ENCODE measurements around the gene KRT85.
A peak's percentile ranks its signal among the peaks of the same experiment; 100 is the strongest.
"Not testable (repeated sequence)": the region's sequence is repeated elsewhere in the genome, so short reads cannot be mapped to it uniquely, and the experiment has no call there.

KRT85 gene

DNA sequence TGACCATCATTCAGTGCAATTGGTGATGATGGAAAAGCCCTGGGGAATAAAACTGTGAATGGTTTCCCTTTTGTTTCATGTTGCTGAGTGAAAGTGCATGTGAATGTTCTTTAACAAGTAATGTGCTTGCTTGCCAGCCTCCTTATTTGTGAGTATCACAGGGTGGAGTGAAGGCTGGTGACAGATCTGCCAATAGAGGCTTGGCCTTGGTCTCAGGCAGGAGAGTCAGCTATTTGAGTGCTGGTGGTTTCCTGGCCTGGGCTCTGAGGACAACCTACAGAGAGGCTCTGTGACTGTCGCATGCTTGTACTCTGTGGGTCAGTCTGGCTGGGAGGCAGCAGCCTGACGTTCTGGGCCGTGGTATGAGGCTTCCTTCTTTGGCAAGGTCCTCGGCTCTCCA, 20.7 kb downstream of the KRT85 start:
- DNase-seq = no peak

DNA sequence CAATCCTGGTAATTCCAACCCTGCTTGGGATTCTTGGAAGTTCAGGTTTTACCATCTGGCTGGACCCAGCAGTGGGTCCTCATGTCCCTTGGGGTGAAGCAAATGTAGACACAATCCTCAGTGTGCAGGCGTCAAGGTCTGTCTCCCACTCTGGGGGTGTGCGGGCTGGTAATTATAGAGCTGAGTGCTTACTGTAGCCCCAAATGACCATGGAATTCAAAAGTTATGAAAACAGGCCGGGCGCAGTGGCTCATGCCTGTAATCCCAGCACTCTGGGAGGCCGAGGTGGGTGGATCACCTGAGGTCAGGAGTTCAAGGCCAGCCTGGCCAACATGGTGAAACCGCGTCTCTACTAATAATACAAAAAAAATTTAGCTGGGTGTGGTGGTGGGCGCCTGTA, 22.2 kb downstream of the KRT85 start:
- DNase-seq = not testable (repeated sequence)

DNA sequence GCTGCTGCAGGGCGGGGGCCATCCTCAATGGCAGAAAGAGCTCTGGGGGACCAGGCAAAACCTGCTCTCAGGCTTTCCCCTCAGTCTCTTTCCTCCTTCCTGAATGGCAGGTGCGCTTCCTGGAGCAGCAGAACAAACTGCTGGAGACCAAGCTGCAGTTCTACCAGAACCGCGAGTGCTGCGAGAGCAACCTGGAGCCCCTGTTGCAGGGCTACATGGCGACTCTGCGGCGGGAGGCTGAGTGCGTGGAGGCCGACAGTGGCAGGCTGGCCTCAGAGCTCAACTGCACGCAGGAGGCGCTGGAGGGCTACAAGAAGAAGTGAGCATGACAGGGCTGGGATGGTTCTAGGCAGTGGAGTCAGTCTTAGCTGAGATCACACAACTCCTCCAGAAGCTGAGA, 23.2 kb downstream of the KRT85 start:
- DNase-seq = no peak

DNA sequence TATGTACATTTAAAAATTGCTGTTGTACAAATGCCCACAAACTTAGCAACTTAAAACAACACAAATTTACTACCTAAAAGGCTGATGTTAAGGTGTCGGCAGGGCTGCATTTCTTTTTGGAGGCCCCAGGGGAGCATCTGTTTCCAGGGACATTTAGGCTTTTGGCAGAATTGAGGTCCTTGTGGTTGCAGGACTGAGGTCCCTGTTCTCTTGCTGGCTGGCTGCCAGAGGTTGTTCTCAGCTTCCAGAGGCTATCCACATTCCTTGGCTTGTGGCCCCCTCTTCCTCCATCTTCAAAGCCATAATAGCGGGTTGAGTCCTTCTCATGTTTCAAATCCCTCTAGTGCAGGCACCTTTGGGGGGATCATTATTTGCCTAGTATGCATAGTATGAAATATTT, 23.7 kb downstream of the KRT85 start:
- no peak for DNase-seq

DNA sequence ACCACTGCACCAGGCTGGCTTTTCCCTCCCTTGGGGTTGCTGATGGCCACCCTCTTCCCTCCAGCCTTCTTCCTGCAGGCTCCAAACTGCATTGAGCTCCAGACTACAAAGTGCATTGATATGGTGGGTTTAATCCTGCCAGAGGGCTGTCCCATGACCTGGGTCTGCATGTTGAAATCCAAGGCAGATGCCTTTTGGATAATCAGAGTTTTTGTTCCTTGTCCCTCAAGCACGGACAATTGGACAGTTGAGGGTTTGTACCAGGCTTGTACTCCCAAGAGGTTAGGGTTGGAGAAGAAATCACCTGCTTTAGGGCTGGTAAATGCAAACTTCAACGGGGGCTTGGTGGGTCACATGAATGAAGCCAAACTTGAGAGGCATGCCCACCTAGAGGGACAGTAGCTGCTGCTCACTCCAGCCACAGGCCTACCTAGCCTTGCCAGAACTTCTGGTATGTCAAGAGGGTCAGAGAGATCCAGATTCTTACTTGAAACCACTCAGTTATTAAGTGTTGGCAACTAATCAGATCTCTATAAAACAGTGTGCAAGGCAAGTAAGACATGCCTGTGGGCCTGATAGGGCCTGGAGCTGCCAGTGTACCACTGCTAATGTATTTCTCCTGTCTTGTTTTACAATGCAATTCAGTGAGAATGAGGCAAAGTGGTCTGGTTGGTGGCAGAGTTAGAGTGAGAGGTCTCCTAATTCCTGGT, 24.3 kb downstream of the KRT85 start:
- DNase-seq = no peak

DNA sequence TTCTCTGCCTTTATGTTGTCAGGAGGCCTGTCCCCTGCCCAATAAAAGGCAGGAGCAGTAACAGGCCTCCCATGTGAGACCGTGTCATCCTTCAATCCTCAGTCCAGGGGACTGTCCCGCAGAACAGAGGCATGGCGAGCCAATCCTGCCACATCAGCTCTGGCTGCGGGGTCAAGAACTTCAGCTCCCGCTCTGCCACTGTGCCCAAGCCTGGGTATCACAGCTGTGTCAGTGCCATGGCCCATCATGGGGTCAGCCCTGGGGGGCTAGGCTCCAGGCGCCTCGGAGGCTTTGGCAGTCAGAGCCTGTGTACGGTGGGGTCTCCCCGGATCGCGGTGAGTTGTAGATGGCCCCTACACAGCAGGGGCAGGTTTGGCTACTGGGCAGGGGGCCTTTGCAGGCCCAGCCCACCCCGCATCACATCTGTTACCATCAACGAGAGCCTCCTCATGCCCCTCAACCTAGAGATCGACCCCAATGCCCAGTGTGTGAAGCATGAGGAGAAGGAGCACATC, 26.2 kb downstream of the KRT85 start:
- no peak for DNase-seq

DNA sequence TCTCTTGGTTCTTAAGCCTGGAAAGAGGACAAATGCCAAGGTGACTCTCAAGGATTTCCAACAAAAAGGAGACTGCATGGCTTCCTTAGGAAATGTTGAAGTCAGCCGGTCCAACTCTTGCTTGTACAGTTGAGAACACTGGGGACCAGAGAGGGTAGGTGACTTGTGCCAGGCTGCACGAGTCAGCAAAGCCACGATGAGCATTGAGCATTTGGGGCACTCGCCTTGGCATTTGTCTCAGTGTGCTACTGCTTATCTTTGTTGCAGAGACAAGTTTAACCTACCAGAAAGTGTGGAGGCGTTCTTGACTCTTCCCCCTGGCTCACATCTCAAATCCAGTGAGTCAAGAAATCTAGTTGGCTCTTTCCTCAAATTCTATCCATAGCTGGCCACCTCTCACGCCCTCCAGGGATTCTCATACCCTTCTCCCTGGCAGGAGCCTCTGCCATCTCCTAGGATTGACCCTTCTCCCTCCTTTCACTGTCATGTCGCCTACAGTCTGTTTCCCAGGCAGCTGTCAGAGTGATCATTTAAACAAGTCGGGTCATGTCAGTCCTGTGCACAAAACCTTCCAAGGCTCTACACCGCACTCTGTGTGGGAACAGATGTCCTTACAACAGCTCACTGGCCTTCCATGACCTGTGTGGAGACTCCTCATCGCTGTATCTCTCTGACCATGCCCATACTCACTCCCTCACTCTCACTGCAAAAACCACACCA, 28.9 kb downstream of the KRT85 start:
- no peak for DNase-seq

DNA sequence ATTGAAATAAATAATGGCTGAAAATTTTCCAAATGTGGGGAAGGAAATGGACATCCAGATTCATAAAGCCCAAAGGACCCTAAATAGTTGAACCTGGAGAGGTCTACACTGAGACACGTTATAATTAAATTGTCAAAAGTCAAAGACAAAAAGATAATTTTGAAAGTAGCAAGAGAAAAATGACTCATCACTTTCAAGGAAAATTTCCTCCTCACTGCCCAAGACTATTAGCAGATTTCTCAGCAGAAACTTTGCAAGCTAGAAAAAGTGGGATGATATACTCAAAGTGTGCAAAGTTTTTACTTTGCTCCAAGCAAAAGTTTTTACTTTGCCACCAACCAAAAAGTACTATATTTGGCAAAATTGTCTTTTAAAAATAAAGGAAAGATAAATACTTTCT, 30.2 kb downstream of the KRT85 start:
- DNase-seq = no peak

DNA sequence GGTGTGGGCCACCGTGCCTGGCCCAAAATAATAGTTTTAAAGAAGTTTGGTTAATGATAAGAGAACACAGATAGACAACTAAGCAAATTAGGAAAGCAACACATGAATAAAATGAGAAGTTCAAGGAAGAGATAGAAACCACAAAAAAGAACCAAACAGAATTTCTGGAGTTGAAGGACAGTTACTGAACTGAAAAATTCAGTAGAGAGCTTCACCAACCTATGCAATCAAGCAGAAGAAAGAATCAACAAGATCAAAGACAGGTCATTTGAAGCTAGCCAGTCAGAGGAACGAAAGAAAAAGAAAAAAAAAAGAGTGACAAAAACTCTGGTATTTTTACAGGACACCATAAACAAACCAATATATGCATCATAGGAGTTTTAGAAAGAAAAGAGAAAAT, 30.6 kb downstream of the KRT85 start:
- no peak for DNase-seq

DNA sequence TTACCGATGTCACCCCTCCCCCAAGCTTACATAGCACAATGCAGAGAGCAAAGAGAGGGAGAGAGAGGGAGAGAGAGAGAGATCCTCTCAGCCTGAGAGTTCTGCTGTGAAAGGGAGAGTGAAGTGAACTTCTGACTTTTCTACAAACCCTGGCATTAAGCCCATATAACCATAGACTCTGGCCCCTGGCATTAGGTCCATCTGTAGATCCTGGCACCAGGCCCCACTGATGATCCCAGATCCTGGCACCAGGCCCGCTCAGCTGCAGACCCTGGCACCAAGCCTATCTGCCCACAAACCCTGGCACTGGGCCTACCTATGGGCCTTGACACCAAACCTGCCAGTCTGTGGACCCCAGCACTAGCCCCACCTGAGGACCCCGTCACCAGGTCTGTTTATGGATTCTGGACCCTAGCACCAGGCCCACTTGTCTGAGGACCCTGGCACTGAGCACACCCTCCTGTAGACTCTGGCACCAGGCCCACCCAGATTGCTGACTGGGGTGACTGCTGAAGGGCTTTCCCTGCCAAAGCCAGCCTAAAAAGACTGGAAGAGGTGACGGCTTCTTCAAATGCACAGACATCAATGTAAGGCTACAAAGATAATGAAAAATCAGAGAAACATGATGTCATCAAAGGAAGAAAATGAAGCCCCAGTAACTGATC, 31.6 kb downstream of the KRT85 start:
- no peak for DNase-seq

DNA sequence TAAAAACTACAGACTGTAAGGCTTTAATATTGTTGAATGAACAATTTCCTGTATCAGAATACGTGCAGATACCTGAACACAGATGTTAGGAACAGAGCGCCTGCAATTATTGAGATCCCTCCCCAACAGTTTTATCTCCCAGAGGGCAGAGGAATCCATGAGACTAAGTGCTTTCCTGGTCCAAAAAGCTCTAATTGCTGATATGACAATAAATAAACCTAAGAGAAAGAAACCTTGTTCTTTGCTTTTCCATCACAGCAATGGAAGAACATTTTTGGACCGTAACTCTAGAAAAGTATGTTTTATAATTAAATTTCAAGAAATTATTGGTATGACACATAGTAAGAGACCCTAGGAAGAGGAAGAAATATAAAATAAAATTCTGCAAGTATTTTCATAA, 33.1 kb downstream of the KRT85 start:
- DNase-seq = no peak

DNA sequence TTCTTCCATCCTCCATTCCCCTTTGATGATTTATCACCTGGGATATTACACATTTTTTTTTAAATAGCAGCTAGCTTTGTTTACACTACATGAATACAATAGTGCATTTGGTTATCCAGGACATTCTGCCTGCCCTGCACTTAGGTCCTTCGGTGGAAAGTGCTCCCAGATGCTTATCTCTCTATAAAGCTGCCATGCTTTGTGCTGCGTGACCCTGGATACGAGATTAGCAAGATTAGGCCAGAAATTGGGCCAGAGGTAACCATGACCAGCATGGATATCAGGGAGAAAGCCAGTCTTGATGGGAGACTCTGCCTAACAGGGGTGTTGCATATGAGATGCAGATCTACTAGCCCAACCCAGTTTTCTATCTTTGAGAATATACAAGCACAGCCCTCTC, 34.0 kb downstream of the KRT85 start:
- DNase-seq = no peak

DNA sequence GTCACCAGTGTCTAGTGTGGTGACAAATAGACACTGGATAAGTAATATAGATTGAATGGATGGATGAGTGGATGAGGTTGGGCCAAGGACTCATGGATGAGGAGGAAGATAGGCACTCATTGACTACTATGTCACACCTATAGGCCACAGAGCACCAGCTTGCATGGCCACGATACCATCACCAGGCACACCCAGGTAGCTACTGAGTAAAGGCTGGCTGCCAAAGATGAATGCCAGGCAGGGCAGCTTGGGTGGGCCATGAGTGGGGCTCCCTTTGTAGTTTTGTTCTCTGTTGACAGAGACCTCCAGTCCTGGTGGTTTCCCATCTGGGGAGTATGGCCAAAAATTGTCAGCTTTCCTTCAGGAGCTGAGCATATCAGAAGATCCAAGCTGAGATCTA, 34.9 kb downstream of the KRT85 start:
- DNase-seq = no peak

DNA sequence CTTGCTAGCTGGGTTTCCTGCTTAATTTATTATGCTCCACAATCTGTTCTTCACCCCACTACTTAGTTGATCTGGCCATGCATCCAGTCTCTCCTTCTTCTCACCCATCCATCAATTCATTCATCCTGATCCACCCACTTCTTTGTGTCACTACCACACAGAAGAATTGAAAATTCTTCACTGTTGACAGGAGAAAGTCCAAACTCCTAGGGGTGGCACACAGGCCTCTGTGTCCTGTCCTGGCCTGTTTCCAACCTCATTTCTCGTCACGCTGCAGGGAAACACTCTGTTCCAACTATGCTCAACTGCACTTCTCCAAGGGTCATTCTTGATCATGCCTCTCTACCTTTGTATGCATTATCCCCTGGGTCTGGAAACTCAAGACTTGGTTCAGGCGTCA, 35.4 kb downstream of the KRT85 start:
- DNase-seq = no peak

DNA sequence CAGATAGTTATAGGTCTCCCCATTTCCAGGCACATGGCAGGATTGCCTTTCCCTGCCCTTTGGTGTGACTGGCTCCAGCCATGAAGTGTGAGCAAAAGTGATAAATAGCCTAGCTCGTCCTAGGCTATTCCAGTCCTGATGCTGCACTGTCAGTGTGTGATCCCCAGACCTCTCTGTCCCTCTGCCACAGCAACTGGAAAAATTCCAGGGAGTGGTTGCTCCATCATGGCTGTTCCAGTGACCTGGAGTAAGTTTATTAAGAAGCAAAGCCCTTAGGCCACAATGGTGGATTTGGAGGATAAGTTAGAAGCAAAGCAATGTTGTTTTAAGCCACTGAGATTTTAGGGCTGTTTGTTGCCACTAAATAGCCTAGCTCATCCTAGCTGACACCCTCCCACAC, 36.2 kb downstream of the KRT85 start:
- no peak for DNase-seq

DNA sequence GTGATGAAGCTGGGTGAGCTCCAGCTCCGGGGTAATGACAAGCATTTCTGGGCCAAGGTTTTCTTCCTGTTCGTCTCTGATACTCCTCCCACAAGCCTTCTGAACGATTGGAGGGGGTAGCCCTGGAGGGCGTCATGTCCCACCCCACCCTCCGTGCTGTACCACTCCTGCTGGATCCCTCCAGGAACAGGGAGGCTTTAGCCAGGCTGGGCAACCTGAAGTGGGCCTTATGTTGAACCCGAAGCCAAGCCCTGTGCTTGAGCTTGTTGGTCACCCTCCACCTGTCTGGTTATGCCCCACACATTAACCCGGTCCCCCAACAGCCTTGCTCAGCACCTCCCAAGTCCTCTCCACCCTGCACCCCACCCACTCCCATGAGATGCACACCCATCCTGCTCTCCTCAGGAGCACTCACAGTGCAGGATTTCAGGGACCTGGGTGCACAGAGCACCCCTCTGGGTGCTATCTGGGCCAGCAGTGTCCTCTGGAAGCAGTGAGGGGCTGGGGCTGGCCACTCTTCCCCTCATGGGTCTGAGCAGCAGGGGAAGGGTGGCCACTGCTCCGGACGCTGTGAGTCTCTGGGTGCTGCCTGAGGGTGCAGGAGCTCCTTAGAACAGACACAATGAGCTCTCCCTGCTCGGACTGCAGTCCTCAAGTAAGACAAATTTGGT, 39.3 kb downstream of the KRT85 start:
- DNase-seq = no peak

DNA sequence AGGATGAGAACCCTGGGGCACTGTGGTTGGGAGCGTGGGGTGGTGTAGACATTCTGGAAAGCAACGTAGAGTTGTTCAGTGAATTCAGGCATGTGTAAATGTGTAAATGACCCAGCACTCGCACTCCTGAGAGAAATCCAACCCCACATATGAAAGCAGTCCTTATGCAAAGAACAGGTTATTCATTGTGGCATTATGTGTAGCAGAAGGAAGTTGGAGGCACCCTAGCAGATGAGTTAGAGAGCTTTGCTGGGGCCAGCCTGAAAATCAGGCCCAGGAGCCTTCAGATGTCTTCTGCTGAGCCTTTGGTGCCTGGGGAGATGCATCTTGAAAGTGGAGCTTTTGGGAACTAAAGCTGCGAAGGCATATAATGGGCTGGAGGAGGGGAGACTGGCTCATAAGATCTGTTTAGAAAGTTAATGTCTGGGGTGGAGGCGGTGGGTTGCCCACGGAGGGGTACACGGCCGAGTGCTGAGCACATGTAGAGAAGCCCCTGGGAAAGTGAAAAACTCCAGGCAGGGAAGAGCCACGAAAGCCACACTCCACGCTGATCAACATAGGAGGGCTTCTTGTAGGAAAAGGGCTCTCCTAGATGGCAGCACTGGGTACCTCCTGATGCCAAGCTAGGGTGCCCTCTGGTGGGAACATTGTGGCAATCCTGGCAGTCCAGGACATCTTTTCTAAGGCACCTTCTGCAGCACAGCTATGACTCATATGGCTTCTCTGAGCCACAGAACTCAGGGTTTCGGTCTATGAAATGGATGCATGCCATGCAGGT, 40.0 kb downstream of the KRT85 start:
- peak; percentile 22 for DNase-seq

DNA sequence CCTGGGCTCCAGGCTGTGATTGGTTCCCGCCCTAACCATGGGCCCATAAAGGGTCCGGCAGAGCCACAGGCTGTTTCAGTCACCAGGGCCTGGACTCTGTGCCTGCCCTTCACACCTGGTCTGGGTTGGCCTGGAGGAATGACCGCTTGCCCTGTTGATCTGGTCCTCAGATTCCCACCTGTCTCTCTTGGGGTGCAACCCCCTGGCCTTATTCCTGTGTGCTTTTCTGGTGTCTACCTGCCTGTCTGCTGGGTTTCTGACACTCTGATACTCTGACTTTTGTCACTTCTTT, 43.2 kb downstream of the KRT85 start:
- no peak for DNase-seq

DNA sequence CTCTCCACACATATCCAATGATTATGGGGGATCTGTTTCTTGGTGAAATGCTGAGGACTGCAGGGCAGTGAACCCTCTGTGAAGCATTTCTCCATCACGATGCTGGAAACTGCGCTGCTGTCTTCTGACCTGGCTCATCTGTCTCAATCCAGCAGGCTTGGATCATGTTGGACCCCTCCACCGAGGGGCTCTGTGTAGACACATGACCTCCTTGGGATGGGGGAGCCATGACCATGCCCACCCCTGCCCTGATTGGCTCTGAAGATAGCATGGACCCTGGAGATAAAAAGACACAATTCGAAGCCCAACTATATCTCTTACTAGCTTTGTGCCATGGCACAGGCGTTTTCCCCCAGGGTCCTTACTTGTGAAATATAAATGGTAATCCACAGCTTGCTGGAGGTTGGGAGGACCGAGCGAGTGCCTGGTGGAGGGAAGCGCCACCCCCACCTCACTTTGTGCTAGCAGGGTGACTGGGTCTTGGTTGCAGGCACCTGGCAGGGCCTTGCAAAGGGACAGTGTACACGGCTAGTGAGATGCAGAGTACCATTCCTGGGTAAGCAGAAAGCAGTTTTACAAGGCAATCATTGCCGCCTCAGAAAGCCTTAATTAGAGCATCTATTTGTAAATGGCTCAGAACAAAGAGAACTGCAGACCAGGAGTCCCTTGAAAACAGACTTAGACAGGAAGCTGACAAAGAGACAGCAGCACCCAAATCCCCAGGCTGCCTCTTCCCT, 43.7 kb downstream of the KRT85 start:
- no peak for DNase-seq

DNA sequence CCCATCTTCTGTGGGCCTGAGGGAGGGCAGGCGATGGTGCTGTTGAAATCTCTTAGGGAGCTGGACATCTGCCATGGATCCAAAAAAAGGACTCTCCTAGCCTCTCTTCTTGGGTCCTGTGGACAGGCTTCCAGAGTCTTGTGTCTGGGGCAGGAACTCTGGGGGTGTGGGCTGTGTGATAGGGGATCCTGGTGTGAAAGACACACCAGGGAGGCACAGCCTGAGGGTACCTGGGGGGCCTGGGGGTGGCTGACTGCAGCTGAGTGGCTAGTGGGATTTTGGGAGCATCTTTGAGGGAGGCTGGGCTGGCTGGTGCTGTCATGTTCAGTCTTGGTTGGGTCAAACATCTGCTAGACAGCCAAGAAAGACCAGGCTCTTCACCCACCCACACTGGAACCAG, 44.3 kb downstream of the KRT85 start:
- no peak for DNase-seq

DNA sequence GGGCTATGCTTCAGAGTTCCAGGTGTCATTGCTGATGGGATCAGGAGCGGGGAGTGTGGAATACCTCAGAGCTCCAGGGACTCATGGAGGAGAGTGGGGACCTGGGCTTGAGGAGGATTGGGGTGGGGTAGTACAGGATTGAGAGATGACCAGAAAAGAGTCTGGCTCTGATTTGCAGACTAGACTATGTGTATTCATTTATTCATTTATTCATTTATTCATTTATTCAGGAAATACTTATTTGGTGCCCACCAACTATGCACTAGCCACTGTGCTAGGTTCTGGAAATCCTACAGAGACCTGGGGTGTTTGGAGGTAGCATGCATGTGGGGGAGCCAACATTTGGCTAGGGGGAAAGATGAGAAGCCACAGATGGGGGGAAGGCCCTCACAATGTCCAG, 45.2 kb downstream of the KRT85 start:
- no peak for DNase-seq

DNA sequence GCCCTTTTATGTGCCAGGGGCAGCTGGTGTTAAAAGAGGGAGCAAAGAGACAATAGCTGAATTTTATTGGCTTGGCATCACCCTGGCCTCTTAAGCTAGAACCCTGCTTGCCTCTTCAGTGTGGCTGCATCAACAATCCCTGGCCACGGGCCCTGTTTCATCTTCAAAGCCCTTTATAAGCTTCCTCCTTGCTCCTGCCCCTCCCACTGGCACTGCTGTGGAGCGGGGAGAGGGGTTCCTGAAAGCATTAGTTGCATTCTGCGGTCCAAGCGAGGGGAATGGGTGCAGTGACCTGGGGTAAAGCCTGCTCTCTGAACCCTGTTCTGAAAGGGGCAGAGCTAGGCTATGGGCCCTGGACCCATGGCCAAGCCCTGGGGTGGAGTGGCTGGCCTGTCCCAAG, 45.9 kb downstream of the KRT85 start:
- no peak for DNase-seq
